ENCODE results near the gene PHLPP2.
"Not testable (repeated sequence)": the region's sequence is repeated elsewhere in the genome, so short reads cannot be mapped to it uniquely, and the experiment has no call there.

PHLPP2 gene

GRCh38 chr16:71712501-71712900 lies 12.0 kb downstream of the PHLPP2 start:
- DNase-seq, result no peak

GRCh38 chr16:71711789-71712188 lies 12.7 kb downstream of the PHLPP2 start:
- no peak for DNase-seq

- DNase-seq, result no peak
Measured at GRCh38 chr16:71709229-71709781, 15.2 kb downstream of the PHLPP2 start.

- no peak for DNase-seq
Measured at GRCh38 chr16:71708696-71709095, 15.8 kb downstream of the PHLPP2 start.

- no peak for DNase-seq
Measured at GRCh38 chr16:71707199-71707598, 17.3 kb downstream of the PHLPP2 start.

GRCh38 chr16:71706046-71706445 lies 18.5 kb downstream of the PHLPP2 start:
- DNase-seq, result no peak

GRCh38 chr16:71703333-71703732 lies 21.2 kb downstream of the PHLPP2 start:
- no peak for DNase-seq

GRCh38 chr16:71700831-71701230 lies 23.7 kb downstream of the PHLPP2 start:
- DNase-seq, result no peak

- DNase-seq, result no peak
Measured at GRCh38 chr16:71698491-71698890, 26.0 kb downstream of the PHLPP2 start.

GRCh38 chr16:71693164-71693563 lies 31.3 kb downstream of the PHLPP2 start:
- no peak for DNase-seq

GRCh38 chr16:71689901-71690300 lies 34.6 kb downstream of the PHLPP2 start:
- no peak for DNase-seq

GRCh38 chr16:71687861-71688260 lies 36.6 kb downstream of the PHLPP2 start:
- no peak for DNase-seq

- not testable (repeated sequence) for DNase-seq
Measured at GRCh38 chr16:71684280-71684679, 40.2 kb downstream of the PHLPP2 start.

- no peak for DNase-seq
Measured at GRCh38 chr16:71681360-71681759, 43.1 kb downstream of the PHLPP2 start.

- DNase-seq, result no peak
Measured at GRCh38 chr16:71676236-71676635, 48.3 kb downstream of the PHLPP2 start.

GRCh38 chr16:71675380-71675779 lies 49.1 kb downstream of the PHLPP2 start:
- DNase-seq, result no peak

- DNase-seq, result no peak
Measured at GRCh38 chr16:71674229-71674628, 50.3 kb downstream of the PHLPP2 start.

- no peak for DNase-seq
Measured at GRCh38 chr16:71673582-71673973, 50.9 kb downstream of the PHLPP2 start.

- no peak for DNase-seq
Measured at GRCh38 chr16:71672803-71673581, 51.5 kb downstream of the PHLPP2 start.

GRCh38 chr16:71672125-71672524 lies 52.4 kb downstream of the PHLPP2 start:
- DNase-seq, result no peak

- DNase-seq, result no peak
Measured at GRCh38 chr16:71671165-71671564, 53.3 kb downstream of the PHLPP2 start.

GRCh38 chr16:71670537-71670936 lies 54.0 kb downstream of the PHLPP2 start:
- no peak for DNase-seq

- DNase-seq, result no peak
Measured at GRCh38 chr16:71669926-71670536, 54.5 kb downstream of the PHLPP2 start.
